Epithelial cell of proximal tubule (primary cell): ENCODE results near the gene PLEKHA6. TPM values are rescaled to one million over a fixed set of nuclear protein-coding genes. Genes with fewer than 3 reads are reported as not detected.

Experiments used
- DNase-seq: peaks from one replicate; pipeline ENCODE4 v3.0.0-alpha.2; 2011; ENCODE audit warnings: low read depth
- H3K4me3 ChIP-seq: 2 replicates; pipeline ENCODE4 v1.5.1; 2011; ENCODE audit warnings: low read depth, mild to moderate bottlenecking, low read length
- CTCF ChIP-seq: conservative IDR thresholded peaks from 2 replicates; pipeline ENCODE4 v1.5.1; 2012; ENCODE audit warnings: low read depth, mild to moderate bottlenecking, low read length
- total RNA-seq: library from RNA; depleted of rRNA; stranded (reverse); fragments of >200 nt; gene quantifications from 2 replicates; pipeline ENCODE4 v1.2.3, GENCODE V29; 2015

The PLEKHA6 gene
- total RNA-seq, 1 donor from 2014 or later, result 19.9 TPM

- no peak for TF ChIP-seq CTCF
- H3K4me3 ChIP-seq, result no peak overlapping the region
- no peak for DNase-seq
Measured at GRCh38 chr1:204355913-204356312, 3.8 kb downstream of the PLEKHA6 start.

GRCh38 chr1:204354579-204354978, 5.2 kb downstream of the PLEKHA6 start:
- TF ChIP-seq CTCF, result no peak
- no peak for DNase-seq
- H3K4me3 ChIP-seq, result no peak overlapping the region

- no peak for DNase-seq
- H3K4me3 ChIP-seq, result no peak overlapping the region
- no peak for TF ChIP-seq CTCF
Measured at GRCh38 chr1:204353213-204353910, 6.4 kb downstream of the PLEKHA6 start.

- DNase-seq, result no peak
- TF ChIP-seq CTCF, result no peak
- H3K4me3 ChIP-seq, result no peak overlapping the region
Measured at GRCh38 chr1:204350857-204351573, 8.7 kb downstream of the PLEKHA6 start.

GRCh38 chr1:204350312-204350711, 9.4 kb downstream of the PLEKHA6 start:
- TF ChIP-seq CTCF, result no peak
- H3K4me3 ChIP-seq, result no peak overlapping the region
- no peak for DNase-seq

- TF ChIP-seq CTCF, result no peak
- no peak for DNase-seq
- H3K4me3 ChIP-seq, result no peak overlapping the region
Measured at GRCh38 chr1:204349602-204350001, 10.1 kb downstream of the PLEKHA6 start.
